Heart right ventricle (tissue), 16 donors: Measurements from ENCODE around the gene IBA57. TPM values are rescaled to one million over a fixed set of nuclear protein-coding genes. Genes with fewer than 3 reads are reported as not detected.

Source experiments
- ATAC-seq, 8 donors: fragments of 200-7000 bp; cut with Tn5 transposase; one replicate each; pipeline ENCODE4 v1.9.1; 2020; ENCODE audit warnings: mild to moderate bottlenecking in 8 of 8, moderate library complexity in 8 of 8, moderate number of reproducible peaks in 1 of 8
- DNase-seq, 2 donors: peaks; one replicate each; pipeline ENCODE4 v3.0.0-alpha.2; 2020
- H3K27ac ChIP-seq, 10 donors: fragments of 200-600 bp; sonication (generic) in 2 of 10; one replicate each; pipeline versions ENCODE4 v1.5.0 to v1.8.0; 2020 to 2022; ENCODE audit warnings: mild to moderate bottlenecking in 3 of 10
- H3K27me3 ChIP-seq, 7 donors: fragments of 200-600 bp; one replicate each; pipeline ENCODE4 v1.8.0; 2021 to 2022; ENCODE audit warnings: mild to moderate bottlenecking in 2 of 7
- H3K36me3 ChIP-seq, 9 donors: fragments of 200-600 bp; sonication (generic) in 1 of 9; one replicate each; pipeline versions ENCODE4 v1.5.0 to v1.8.0; 2020 to 2022; ENCODE audit warnings: mild to moderate bottlenecking in 2 of 9
- H3K4me1 ChIP-seq, 9 donors: fragments of 200-600 bp; sonication (generic) in 1 of 9; one replicate each; pipeline versions ENCODE4 v1.5.0 to v1.8.0; 2020 to 2022; ENCODE audit warnings: mild to moderate bottlenecking in 4 of 9
- H3K4me3 ChIP-seq, 10 donors: fragments of 200-600 bp; sonication (generic) in 2 of 10; one replicate each; pipeline versions ENCODE4 v1.5.0 to v1.8.0; 2020 to 2022; ENCODE audit warnings: mild to moderate bottlenecking in 7 of 10, moderate library complexity in 2 of 10
- H3K9me3 ChIP-seq, 11 donors: fragments of 200-600 bp in 10 of 11; sonication (generic) in 2 of 11; one replicate each; pipeline versions ENCODE4 v1.5.0 to v1.8.0; 2013 to 2022; ENCODE audit warnings: mild to moderate bottlenecking in 2 of 11, control low read depth in 1 of 11, moderate library complexity in 1 of 11
- CTCF ChIP-seq, 9 donors: fragments of 200-600 bp; sonication (generic) in 2 of 9; IDR thresholded peaks; one replicate each; pipeline versions ENCODE4 v1.5.0 to v1.8.0; 2021 to 2022; ENCODE audit warnings: antibody characterized with exemption in 9 of 9, mild to moderate bottlenecking in 5 of 9, moderate library complexity in 1 of 9
- WGBS, 2 donors: extraction: QIAGEN DNeasy Blood & Tissue Kit; methylation state at CpG; one replicate each; pipeline ENCODE4 v1.1.7; 2013; ENCODE audit warnings: inconsistent platforms in 1 of 2; 5-methylcytosine and 5-hydroxymethylcytosine counted together
- intact Hi-C, 10 donors: fragments of 100-400 bp; cut with DNase I; formaldehyde crosslinking; loops; one replicate each; pipeline versions ENCODE4 v1.11.1 to v1.14.2; 2022
- polyA plus RNA-seq, 2 donors: library from polyadenylated mRNA; stranded (reverse); fragments of 200-250 nt; gene quantifications; one replicate each; pipeline ENCODE4 v1.2.3, GENCODE V29; 2013
- total RNA-seq, 10 donors: library from RNA; stranded (reverse); fragmentation: NEBNext Ultra II Directional in 3 of 10; extraction: Animal tissue kit (Norgen Biotek cat#: 25700) in 3 of 10; gene quantifications; one replicate each; pipeline versions ENCODE4 v1.2.1 to v1.2.4, GENCODE V29; 2021 to 2023
- donor health status: Arrhythmogenic right ventricular cardiomyopathy.
- donor health status: ischemic (EF 13 %, LVEDD 7.1; RV severe dilation, severe dysfunction).
- donor health status: healthy with polysubstance abuse.
- donor health status: DM: no; HTN: yes; CAD: no.
- donor health status: DM: no; HTN: no; CAD: no.
- donor health status: ischemic (EF 25% LVEDD 6.9; RV normal size, moderate dysfunction).
- donor health status: ischemic (EF 25% LVEDD 5.7; RV mildly dilated, moderate dysfunction).
- donor health status: healthy.
- donor health status: DM: yes; HTN: yes; CAD: no.
- donor health status: Ischemic cardiomyopathy.
- donor health status: ischemic (EF 35%, LVEDD 5.7; RV mildly dilated, moderate dysfunction).
- donor health status: nonischemic (EF 11% LVEDD 7.7; RV severe dilation, severe dysfunction).
- donor health status: DM: yes; HTN: yes; CAD: no.
- donor health status: PGD.
- donor health status: ischemic (EF 29% LVEDD 5.4; RV normal size, mild dysfunction).
- donor health status: nonischemic (EF 23%, LVEDD 6.1; RV moderate dilation, normal function).

Gene IBA57
- total and polyA plus RNA-seq, 12 donors, result 2.8 to 20.3 (median 16.1) TPM

- WGBS, 2 donors, result 72 to 80% methylated on average over 5 of the region's 5 CpGs
- Histone ChIP-seq H3K36me3 (no peaks in the 10 kb centered on the region), H3K27ac (no peak overlapping the region), H3K27me3 (peaks cover 0 to under 1% (median 0%) of the 10 kb centered on the region in 7 donors), H3K9me3 (peaks cover 0 to 11% (median 0%) of the 10 kb centered on the region in 11 donors), H3K4me3 (no peak overlapping the region), H3K4me1 (no peaks in the 10 kb centered on the region)
- intact Hi-C loops, result loop anchor here in 1 of 10 donors (10.0 kb wide), 1 partner anchor 54 kb away; no protein-coding TSS in a partner anchor
- ATAC-seq (no peak), DNase-seq (no peak)
- no peak for TF ChIP-seq CTCF (IDR thresholded peaks at IDR 0.05)
These were observed 44.6 kb upstream of the IBA57 start for GRCh38 chr1:228120857-228121489.

- no peak overlapping the region for H3K27ac ChIP-seq
- no peak for DNase-seq
- H3K36me3 ChIP-seq, result no peaks in the 10 kb centered on the region
- TF ChIP-seq CTCF (IDR thresholded peaks at IDR 0.05), result no peak
- H3K4me1 ChIP-seq, result no peaks in the 10 kb centered on the region
- no peak overlapping the region for H3K4me3 ChIP-seq
- intact Hi-C loops, result loop anchor here in 1 of 10 donors (10.0 kb wide), 1 partner anchor 52 kb away; no protein-coding TSS in a partner anchor
- H3K9me3 ChIP-seq, result peaks cover 0 to 4% (median 0%) of the 10 kb centered on the region in 11 donors
- WGBS, 2 donors, result 67 to 73% methylated on average over 1 of the region's 1 CpG
- H3K27me3 ChIP-seq, result peaks cover 0 to 14% (median 0%) of the 10 kb centered on the region in 7 donors
- no peak for ATAC-seq
These were observed 42.6 kb upstream of the IBA57 start for GRCh38 chr1:228122921-228123441.

- intact Hi-C loops, result loop anchor here in 1 of 10 donors (10.0 kb wide), 1 partner anchor 51 kb away; no protein-coding TSS in a partner anchor
- no peak for TF ChIP-seq CTCF (IDR thresholded peaks at IDR 0.05)
- peaks cover 0 to 14% (median 0%) of the 10 kb centered on the region in 7 donors for H3K27me3 ChIP-seq
- DNase-seq (no peak), ATAC-seq (no peak)
- H3K27ac ChIP-seq, result no peak overlapping the region
- H3K36me3 ChIP-seq, result no peaks in the 10 kb centered on the region
- WGBS, 2 donors, result 66 to 71% methylated on average over 2 of the region's 2 CpGs
- H3K4me3 ChIP-seq, result no peak overlapping the region
- no peaks in the 10 kb centered on the region for H3K9me3 ChIP-seq
- H3K4me1 ChIP-seq, result no peaks in the 10 kb centered on the region
These were observed 42.1 kb upstream of the IBA57 start for GRCh38 chr1:228123505-228123904.

GRCh38 chr1:228125185-228125584 lies 40.4 kb upstream of the IBA57 start:
- WGBS, 2 donors, result 81 to 82% methylated on average over 5 of the region's 5 CpGs
- Histone ChIP-seq H3K9me3 (no peaks in the 10 kb centered on the region), H3K27ac (no peak overlapping the region), H3K4me3 (no peak overlapping the region), H3K36me3 (no peaks in the 10 kb centered on the region), H3K27me3 (peaks cover 0 to 14% (median 0%) of the 10 kb centered on the region in 7 donors), H3K4me1 (no peaks in the 10 kb centered on the region)
- TF ChIP-seq CTCF (IDR thresholded peaks at IDR 0.05), result no peak
- no peak for DNase-seq
- intact Hi-C loops, result loop anchor here in 1 of 10 donors (10.0 kb wide), 1 partner anchor 50 kb away; no protein-coding TSS in a partner anchor
- ATAC-seq, result no peak
